Liver (tissue), 9 donors: ENCODE data around the gene MRPL19. TPM values are rescaled to one million over a fixed set of nuclear protein-coding genes. Genes with fewer than 3 reads are reported as not detected.

Experiments used
- DNase-seq: peaks from one replicate; pipeline ENCODE4 v3.0.0-alpha.2; 2017; ENCODE audit warnings: low spot score
- H3K27ac ChIP-seq, 2 donors: one replicate each; pipeline ENCODE4 v1.7.0; 2013; ENCODE audit warnings: inconsistent platforms in 2 of 2, low read length in 2 of 2, control low read depth in 1 of 2, low read depth in 1 of 2, mild to moderate bottlenecking in 1 of 2
- H3K27me3 ChIP-seq, 4 donors: one replicate each; pipeline versions ENCODE4 v1.6.1 to v1.7.0; 2013; ENCODE audit warnings: low read length in 3 of 4, inconsistent platforms in 1 of 4, mild to moderate bottlenecking in 1 of 4, moderate library complexity in 1 of 4; ENCODE audit not compliant: control insufficient read depth in 4 of 4, insufficient read depth in 4 of 4
- H3K36me3 ChIP-seq, 4 donors: one replicate each; pipeline versions ENCODE4 v1.6.1 to v1.7.0; 2013; ENCODE audit warnings: low read length in 3 of 4, mild to moderate bottlenecking in 3 of 4, low read depth in 1 of 4, moderate library complexity in 1 of 4; ENCODE audit not compliant: control insufficient read depth in 4 of 4, insufficient read depth in 3 of 4
- H3K4me1 ChIP-seq, 4 donors: one replicate each; pipeline versions ENCODE4 v1.6.1 to v1.7.0; 2013; ENCODE audit warnings: low read length in 3 of 4, mild to moderate bottlenecking in 3 of 4, moderate library complexity in 1 of 4; ENCODE audit not compliant: control insufficient read depth in 4 of 4, insufficient read depth in 4 of 4
- H3K4me3 ChIP-seq, 3 donors: one replicate each; pipeline versions ENCODE4 v1.6.1 to v1.7.0; 2013; ENCODE audit warnings: low read length in 3 of 3, control low read depth in 1 of 3, low read depth in 1 of 3, mild to moderate bottlenecking in 1 of 3
- H3K9ac ChIP-seq, 2 donors: one replicate each; pipeline ENCODE4 v1.7.0; 2013; ENCODE audit warnings: low read length in 2 of 2, mild to moderate bottlenecking in 2 of 2, moderate library complexity in 2 of 2, control low read depth in 1 of 2, low read depth in 1 of 2
- H3K9me3 ChIP-seq, 4 donors: one replicate each; pipeline versions ENCODE4 v1.6.1 to v1.7.0; 2013; ENCODE audit warnings: low read length in 3 of 4; ENCODE audit not compliant: control insufficient read depth in 4 of 4
- ATF3 ChIP-seq: IDR thresholded peaks from 2 replicates; pipeline ENCODE4 v1.6.1; 2016; ENCODE audit warnings: antibody characterized with exemption
- EGR1 ChIP-seq, 2 donors: IDR thresholded peaks; 2 replicates each; pipeline ENCODE4 v1.6.1; 2016 to 2018; ENCODE audit warnings: antibody characterized with exemption in 2 of 2, low read depth in 2 of 2
- FOXA1 ChIP-seq: IDR thresholded peaks from 2 replicates; pipeline ENCODE4 v1.6.1; 2016; ENCODE audit warnings: antibody characterized with exemption
- FOXA2 ChIP-seq: IDR thresholded peaks from 2 replicates; pipeline ENCODE4 v1.6.1; 2016; ENCODE audit warnings: antibody characterized with exemption
- GABPA ChIP-seq, 2 donors: IDR thresholded peaks in 1 of 2; conservative IDR thresholded peaks in 1 of 2; 2 replicates each; pipeline ENCODE4 v1.6.1; 2016; ENCODE audit warnings: antibody characterized with exemption in 2 of 2, mild to moderate bottlenecking in 1 of 2, moderate library complexity in 1 of 2
- HNF4A ChIP-seq, 2 donors: conservative IDR thresholded peaks; 2 replicates each; pipeline ENCODE4 v1.6.1; 2016; ENCODE audit warnings: antibody characterized with exemption in 2 of 2, mild to moderate bottlenecking in 2 of 2
- HNF4G ChIP-seq: IDR thresholded peaks from 2 replicates; pipeline ENCODE4 v1.6.1; 2016; ENCODE audit warnings: antibody characterized with exemption
- JUND ChIP-seq, 2 donors: IDR thresholded peaks; 2 replicates each; pipeline ENCODE4 v1.6.1; 2016; ENCODE audit warnings: antibody characterized with exemption in 2 of 2
- MAX ChIP-seq: IDR thresholded peaks from 2 replicates; pipeline ENCODE4 v1.6.1; 2016; ENCODE audit warnings: antibody characterized with exemption
- NR2F2 ChIP-seq: IDR thresholded peaks from 2 replicates; pipeline ENCODE4 v1.6.1; 2016; ENCODE audit warnings: antibody characterized with exemption
- RAD21 ChIP-seq, 2 donors: IDR thresholded peaks; 2 replicates each; pipeline ENCODE4 v1.6.1; 2016; ENCODE audit warnings: antibody characterized with exemption in 2 of 2, mild to moderate bottlenecking in 2 of 2
- REST ChIP-seq: IDR thresholded peaks from 2 replicates; pipeline ENCODE4 v1.6.1; 2016; ENCODE audit warnings: antibody characterized with exemption, mild to moderate bottlenecking
- RXRA ChIP-seq, 2 donors: IDR thresholded peaks; 2 replicates each; pipeline ENCODE4 v1.6.1; 2017 to 2018; ENCODE audit warnings: antibody characterized with exemption in 2 of 2, mild to moderate bottlenecking in 1 of 2
- SP1 ChIP-seq: IDR thresholded peaks from 2 replicates; pipeline ENCODE4 v1.6.1; 2018; ENCODE audit warnings: antibody characterized with exemption, mild to moderate bottlenecking
- TAF1 ChIP-seq: conservative IDR thresholded peaks from 2 replicates; pipeline ENCODE4 v1.6.1; 2016; ENCODE audit warnings: antibody characterized with exemption, mild to moderate bottlenecking
- YY1 ChIP-seq: IDR thresholded peaks from 2 replicates; pipeline ENCODE4 v1.6.1; 2016; ENCODE audit warnings: antibody characterized with exemption, mild to moderate bottlenecking
- ZBTB33 ChIP-seq: IDR thresholded peaks from 2 replicates; pipeline ENCODE4 v1.6.1; 2016; ENCODE audit warnings: antibody characterized with exemption
- WGBS: extraction: QIAGEN DNeasy Blood & Tissue Kit; methylation state at CpG from one replicate; pipeline ENCODE4 v1.1.7; 2013; 5-methylcytosine and 5-hydroxymethylcytosine counted together
- polyA plus RNA-seq, 2 donors: library from polyadenylated mRNA; stranded (reverse) in 1 of 2; unstranded in 1 of 2; fragments of 200-250 nt in 1 of 2; fragments of >200 nt in 1 of 2; fragmentation: Nextera tagmentation in 1 of 2; extraction: Ambion mirVana in 1 of 2; gene quantifications; one replicate each; pipeline versions ENCODE4 v1.2.1 to v1.2.3, GENCODE V29; 2013 to 2015
- total RNA-seq, 2 donors: library from RNA; depleted of rRNA; stranded (reverse); fragments of >200 nt; gene quantifications; one replicate each; pipeline ENCODE4 v1.2.3, GENCODE V29; 2014
- donor health status: healthy.
- donor health status: healthy.
- donor health status: healthy.
- donor health status: healthy.
- donor health status: healthy.

MRPL19 gene
- total and polyA plus RNA-seq, 4 donors = 34.8 to 58.5 (median 42.6) TPM

- no peak for DNase-seq
- Histone ChIP-seq H3K9me3 (no peaks in the 10 kb centered on the region), H3K36me3 (peaks cover 5 to 55% (median 34%) of the 10 kb centered on the region in 4 donors), H3K9ac (no peak overlapping the region), H3K27me3 (no peaks in the 10 kb centered on the region), H3K4me1 (no peaks in the 10 kb centered on the region), H3K4me3 (no peak overlapping the region), H3K27ac (no peak overlapping the region)
- TF ChIP-seq RAD21 (IDR thresholded peaks at IDR 0.05) (no peak), HNF4G (no peak)
- 98% methylated on average over 2 of the region's 2 CpGs for WGBS
These were observed 7.4 kb downstream of the MRPL19 start for GRCh38 chr2:75654012-75654411.

- H3K4me1 ChIP-seq = no peaks in the 10 kb centered on the region
- 89% methylated on average over 1 of the region's 1 CpG for WGBS
- no peaks in the 10 kb centered on the region for H3K9me3 ChIP-seq
- H3K9ac ChIP-seq = no peak overlapping the region
- TF ChIP-seq ATF3 (no peak), SP1 (no peak), MAX (no peak), TAF1 (no peak), JUND (IDR thresholded peaks at IDR 0.05) (no peak), EGR1 (IDR thresholded peaks at IDR 0.05; ENCODE audit: low read depth in 2 of 2) (no peak), HNF4G (no peak), RXRA (IDR thresholded peaks at IDR 0.05) (no peak), HNF4A (conservative IDR thresholded peaks at IDR 0.05) (no peak), FOXA2 (no peak), ZBTB33 (no peak), RAD21 (IDR thresholded peaks at IDR 0.05) (no peak), YY1 (no peak), GABPA (IDR thresholded peaks at IDR 0.05 in 1 of 2, conservative IDR thresholded peaks at IDR 0.05 in 1 of 2) (no peak), NR2F2 (no peak)
- H3K4me3 ChIP-seq = no peak overlapping the region
- H3K27me3 ChIP-seq = no peaks in the 10 kb centered on the region
- peaks cover 6 to 61% (median 36%) of the 10 kb centered on the region in 4 donors for H3K36me3 ChIP-seq
- no peak for DNase-seq
- H3K27ac ChIP-seq = no peak overlapping the region
These were observed 9.3 kb downstream of the MRPL19 start for GRCh38 chr2:75655861-75656260.

- Histone ChIP-seq H3K9me3 (no peaks in the 10 kb centered on the region), H3K9ac (no peak overlapping the region), H3K27me3 (no peaks in the 10 kb centered on the region), H3K4me3 (no peak overlapping the region), H3K4me1 (no peaks in the 10 kb centered on the region), H3K27ac (no peak overlapping the region), H3K36me3 (peaks cover 7 to 60% (median 33%) of the 10 kb centered on the region in 4 donors)
- DNase-seq = no peak
- no peak for TF ChIP-seq RAD21 (IDR thresholded peaks at IDR 0.05)
- no peak for TF ChIP-seq GABPA (IDR thresholded peaks at IDR 0.05 in 1 of 2, conservative IDR thresholded peaks at IDR 0.05 in 1 of 2)
- no peak for TF ChIP-seq REST
- TF ChIP-seq FOXA1 = no peak
- no peak for TF ChIP-seq JUND (IDR thresholded peaks at IDR 0.05)
- no peak for TF ChIP-seq SP1
- no peak for TF ChIP-seq NR2F2
- no peak for TF ChIP-seq YY1
- no peak for TF ChIP-seq HNF4A (conservative IDR thresholded peaks at IDR 0.05)
- TF ChIP-seq ATF3 = no peak
- TF ChIP-seq FOXA2 = no peak
- TF ChIP-seq MAX = no peak
- 97% methylated on average over 1 of the region's 1 CpG for WGBS
These were observed 10.0 kb downstream of the MRPL19 start for GRCh38 chr2:75656563-75656962.
